Esophagus muscularis mucosa (tissue), 4 donors: ENCODE results near the gene SLC35F3. TPM values are rescaled to one million over a fixed set of nuclear protein-coding genes. Genes with fewer than 3 reads are reported as not detected.
"Not testable (repeated sequence)": the region's sequence is repeated elsewhere in the genome, so short reads cannot be mapped to it uniquely, and the experiment has no call there.

Experiments used
- DNase-seq: peaks from one replicate; pipeline ENCODE4 v3.0.0-alpha.2; 2017; ENCODE audit errors: extremely low spot score
- H3K27ac ChIP-seq, 4 donors: fragments of 200-600 bp; sonication (generic); replicated peaks in 1 of 4; 1 replicate in 3 of 4; 2 replicates in 1 of 4; pipeline ENCODE4 v1.5.1; 2016 to 2019; ENCODE audit warnings: mild to moderate bottlenecking in 1 of 4
- H3K27me3 ChIP-seq, 4 donors: fragments of 200-600 bp; sonication (generic); one replicate each; pipeline versions ENCODE4 v1.5.1 to v1.6.0; 2016 to 2019
- H3K36me3 ChIP-seq, 4 donors: fragments of 200-600 bp; sonication (generic); one replicate each; pipeline ENCODE4 v1.5.1; 2016 to 2019
- H3K4me1 ChIP-seq, 4 donors: fragments of 200-600 bp; sonication (generic); one replicate each; pipeline ENCODE4 v1.5.1; 2016 to 2019
- H3K4me3 ChIP-seq, 4 donors: fragments of 200-600 bp; sonication (generic); 1 replicate in 2 of 4; 2 replicates in 2 of 4; pipeline ENCODE4 v1.5.1; 2016 to 2019; ENCODE audit warnings: mild to moderate bottlenecking in 4 of 4, moderate library complexity in 1 of 4
- H3K9me3 ChIP-seq, 4 donors: fragments of 200-600 bp; sonication (generic); 1 replicate in 3 of 4; 2 replicates in 1 of 4; pipeline ENCODE4 v1.5.1; 2016 to 2019
- EP300 ChIP-seq: sonication (generic); formaldehyde crosslinking; IDR thresholded peaks from one replicate; pipeline ENCODE4 v1.6.1; 2017; ENCODE audit warnings: antibody characterized with exemption
- POLR2A ChIP-seq: fragments of 450-650 bp; IDR thresholded peaks from one replicate; pipeline ENCODE4 v1.6.1; 2017; ENCODE audit warnings: antibody characterized with exemption, moderate library complexity, mild to moderate bottlenecking, low read depth
- POLR2AphosphoS5 ChIP-seq, 2 donors: sonication (generic); formaldehyde crosslinking; IDR thresholded peaks; one replicate each; pipeline ENCODE4 v1.6.1; 2017; ENCODE audit warnings: antibody characterized with exemption in 2 of 2
- WGBS: methylation state at CpG from one replicate; pipeline ENCODE4 v1.1.5; 2018; 5-methylcytosine and 5-hydroxymethylcytosine counted together
- intact Hi-C: fragments of 100-400 bp; cut with DNase I; formaldehyde crosslinking; loops from one replicate; pipeline ENCODE4 v1.15.1; 2023
- total RNA-seq, 4 donors: library from RNA; depleted of rRNA; stranded (reverse); fragments of >200 nt; gene quantifications; one replicate each; pipeline versions ENCODE4 v1.1.0 to v1.2.1, GENCODE V29; 2016
- TF ChIP-seq, protein P1 (sequence below), 3 experiments: fragments of 200-600 bp in 2 of 3; fragments of 450-650 bp in 1 of 3; sonication (generic) in 2 of 3; IDR thresholded peaks; one replicate each; pipeline ENCODE4 v1.5.1; 2017 to 2019; ENCODE audit warnings: antibody characterized with exemption in 3 of 3, mild to moderate bottlenecking in 2 of 3, moderate library complexity in 1 of 3

The SLC35F3 gene
- total RNA-seq, 4 donors from 2014 or later, result 0.34 TPM; not detected in 3

DNA sequence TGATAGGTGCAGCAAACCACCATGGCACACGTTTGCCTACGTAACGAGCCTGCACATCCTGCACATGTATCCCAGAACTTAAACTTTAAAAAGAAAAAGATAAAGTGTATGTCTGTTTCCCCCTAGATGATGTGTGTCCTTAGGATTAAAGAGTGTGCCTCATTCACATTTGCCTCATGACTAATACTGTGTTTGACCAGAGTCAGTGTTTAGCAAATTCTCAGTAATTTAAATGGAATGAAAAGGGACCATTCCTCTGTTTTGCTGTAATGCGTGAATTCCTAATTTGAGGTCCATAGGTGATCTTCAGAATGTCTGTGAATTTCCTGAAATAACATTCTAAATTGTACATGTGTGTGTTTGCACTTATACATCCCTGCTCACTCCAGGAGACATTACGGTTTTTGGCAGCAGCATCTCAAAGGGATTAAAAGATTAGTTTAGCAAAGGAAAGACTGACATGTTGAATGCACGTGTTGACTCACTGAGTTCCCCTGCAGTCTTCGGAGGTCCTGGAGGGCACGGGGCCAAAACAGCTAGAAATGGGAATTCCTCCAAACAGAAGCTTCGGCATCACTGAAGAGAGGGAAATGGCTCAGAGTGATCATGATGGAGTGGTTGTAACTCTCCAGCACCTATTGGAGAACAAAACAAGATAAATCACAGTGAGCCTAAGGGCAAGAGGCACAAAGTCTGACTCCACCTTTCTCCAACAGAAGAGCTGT is 19.1 kb upstream of the SLC35F3 start:
- no peak for TF ChIP-seq EP300
- H3K27ac ChIP-seq, result no peak overlapping the region
- H3K27me3 ChIP-seq, result peaks cover 0 to 14% (median 0%) of the 10 kb centered on the region in 4 donors
- H3K4me1 ChIP-seq, result no peaks in the 10 kb centered on the region
- no peak for DNase-seq
- H3K9me3 ChIP-seq, result peaks cover 0 to 11% (median 5%) of the 10 kb centered on the region in 4 donors
- no peak overlapping the region for H3K4me3 ChIP-seq
- no peaks in the 10 kb centered on the region for H3K36me3 ChIP-seq
- 46% methylated on average over 9 of the region's 9 CpGs for WGBS
- intact Hi-C loops, result no loop called here

DNA sequence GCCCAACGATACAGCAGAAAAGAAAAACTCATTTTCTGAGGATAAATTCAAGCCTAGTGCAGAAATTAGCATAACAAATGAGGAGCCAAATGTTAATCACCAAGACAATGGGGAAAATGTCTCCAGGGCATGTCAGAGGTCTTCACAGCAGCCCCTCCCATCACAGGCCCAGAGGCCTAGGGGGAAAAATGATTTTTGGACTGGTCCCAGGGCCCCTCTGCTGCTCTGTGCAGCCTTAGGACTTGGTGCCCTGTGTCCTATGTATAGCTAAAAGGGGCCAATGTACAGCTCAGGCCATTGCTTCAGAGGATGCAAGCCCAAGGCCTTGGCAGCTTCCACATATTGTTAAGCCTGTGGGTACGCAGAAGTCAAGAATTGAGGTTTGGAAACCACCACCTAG is 13.3 kb upstream of the SLC35F3 start:
- intact Hi-C loops, DNase-seq, H3K27me3 ChIP-seq, H3K4me3 ChIP-seq, H3K4me1 ChIP-seq, H3K36me3 ChIP-seq, H3K27ac ChIP-seq: not testable (repeated sequence)
- H3K9me3 ChIP-seq, result peaks cover 0 to 12% (median 3%) of the 10 kb centered on the region in 4 donors
- WGBS, result 77% methylated on average over 2 of the region's 2 CpGs

DNA sequence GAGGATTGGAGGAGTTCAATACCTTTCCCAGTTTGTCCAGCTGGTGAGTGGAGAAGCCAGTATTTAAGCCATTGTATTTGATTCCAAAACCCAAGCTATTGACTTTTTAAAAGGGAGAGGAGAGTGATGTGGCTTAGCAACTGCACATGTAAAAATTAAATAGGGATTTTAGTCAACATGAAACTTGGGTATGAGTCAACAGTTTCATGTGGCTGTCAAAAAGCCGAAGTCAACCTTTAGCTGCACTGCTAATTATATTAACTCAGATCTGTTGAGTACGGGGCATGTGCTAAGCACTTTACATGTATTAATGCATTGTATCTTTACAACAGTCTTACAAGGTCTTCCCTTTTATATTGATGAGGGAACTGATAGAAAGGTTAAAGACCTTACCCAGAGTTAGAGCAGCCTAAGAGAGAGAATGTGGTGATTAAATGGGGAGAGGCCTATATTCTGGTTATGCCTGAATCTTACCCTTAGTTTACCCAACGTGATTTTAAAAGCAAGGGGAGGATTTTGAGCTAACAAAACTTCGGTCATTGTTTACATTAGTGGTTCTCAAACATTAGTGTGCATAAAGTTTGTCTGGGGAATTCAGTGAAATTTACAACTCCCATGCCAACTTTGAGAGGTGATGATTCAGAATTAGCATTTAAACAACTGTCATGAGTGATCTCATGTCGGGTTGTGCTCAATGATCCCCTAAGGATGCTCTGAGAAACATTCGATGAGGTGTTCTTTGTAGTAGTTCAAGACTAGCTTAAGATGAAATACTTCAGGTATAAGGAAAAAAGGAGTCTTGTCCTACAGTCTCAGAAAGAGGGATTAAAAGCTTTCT is 6.9 kb upstream of the SLC35F3 start:
- Histone ChIP-seq H3K27me3 (no peaks in the 10 kb centered on the region), H3K4me1 (no peaks in the 10 kb centered on the region), H3K9me3 (peaks cover 0 to 14% (median 5%) of the 10 kb centered on the region in 4 donors), H3K27ac (no peak overlapping the region), H3K36me3 (no peaks in the 10 kb centered on the region), H3K4me3 (no peak overlapping the region)
- intact Hi-C loops, result no loop called here
- DNase-seq, result no peak
- WGBS, result 72% methylated on average over 6 of the region's 6 CpGs
- no peak for TF ChIP-seq POLR2A
- TF ChIP-seq POLR2AphosphoS5 (IDR thresholded peaks at IDR 0.05), result no peak
- TF ChIP-seq, protein P1, sequence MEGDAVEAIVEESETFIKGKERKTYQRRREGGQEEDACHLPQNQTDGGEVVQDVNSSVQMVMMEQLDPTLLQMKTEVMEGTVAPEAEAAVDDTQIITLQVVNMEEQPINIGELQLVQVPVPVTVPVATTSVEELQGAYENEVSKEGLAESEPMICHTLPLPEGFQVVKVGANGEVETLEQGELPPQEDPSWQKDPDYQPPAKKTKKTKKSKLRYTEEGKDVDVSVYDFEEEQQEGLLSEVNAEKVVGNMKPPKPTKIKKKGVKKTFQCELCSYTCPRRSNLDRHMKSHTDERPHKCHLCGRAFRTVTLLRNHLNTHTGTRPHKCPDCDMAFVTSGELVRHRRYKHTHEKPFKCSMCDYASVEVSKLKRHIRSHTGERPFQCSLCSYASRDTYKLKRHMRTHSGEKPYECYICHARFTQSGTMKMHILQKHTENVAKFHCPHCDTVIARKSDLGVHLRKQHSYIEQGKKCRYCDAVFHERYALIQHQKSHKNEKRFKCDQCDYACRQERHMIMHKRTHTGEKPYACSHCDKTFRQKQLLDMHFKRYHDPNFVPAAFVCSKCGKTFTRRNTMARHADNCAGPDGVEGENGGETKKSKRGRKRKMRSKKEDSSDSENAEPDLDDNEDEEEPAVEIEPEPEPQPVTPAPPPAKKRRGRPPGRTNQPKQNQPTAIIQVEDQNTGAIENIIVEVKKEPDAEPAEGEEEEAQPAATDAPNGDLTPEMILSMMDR (IDR thresholded peaks at IDR 0.05), result no peak
- no peak for TF ChIP-seq EP300

DNA sequence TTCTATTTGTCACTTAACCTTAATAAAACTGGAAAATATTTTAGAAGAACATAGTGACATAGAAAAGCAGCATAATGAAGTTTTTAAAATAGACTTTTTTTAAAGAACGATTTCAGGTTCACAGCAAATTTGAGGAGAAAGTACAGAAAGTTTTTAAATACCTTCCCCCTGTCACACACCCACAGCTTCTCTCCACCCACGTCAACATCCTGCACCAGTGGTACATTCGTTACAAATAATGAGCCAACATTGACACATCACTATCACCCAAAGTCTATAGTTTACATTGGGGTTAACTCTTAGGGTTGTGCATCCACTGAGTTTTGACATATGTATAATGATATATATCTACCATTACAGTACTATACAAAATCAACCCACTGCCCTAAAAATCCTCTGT is 3.0 kb upstream of the SLC35F3 start:
- peaks cover 0 to 26% (median 13%) of the 10 kb centered on the region in 4 donors for H3K27me3 ChIP-seq
- intact Hi-C loops, result no loop called here
- 60% methylated on average over 3 of the region's 3 CpGs for WGBS

DNA sequence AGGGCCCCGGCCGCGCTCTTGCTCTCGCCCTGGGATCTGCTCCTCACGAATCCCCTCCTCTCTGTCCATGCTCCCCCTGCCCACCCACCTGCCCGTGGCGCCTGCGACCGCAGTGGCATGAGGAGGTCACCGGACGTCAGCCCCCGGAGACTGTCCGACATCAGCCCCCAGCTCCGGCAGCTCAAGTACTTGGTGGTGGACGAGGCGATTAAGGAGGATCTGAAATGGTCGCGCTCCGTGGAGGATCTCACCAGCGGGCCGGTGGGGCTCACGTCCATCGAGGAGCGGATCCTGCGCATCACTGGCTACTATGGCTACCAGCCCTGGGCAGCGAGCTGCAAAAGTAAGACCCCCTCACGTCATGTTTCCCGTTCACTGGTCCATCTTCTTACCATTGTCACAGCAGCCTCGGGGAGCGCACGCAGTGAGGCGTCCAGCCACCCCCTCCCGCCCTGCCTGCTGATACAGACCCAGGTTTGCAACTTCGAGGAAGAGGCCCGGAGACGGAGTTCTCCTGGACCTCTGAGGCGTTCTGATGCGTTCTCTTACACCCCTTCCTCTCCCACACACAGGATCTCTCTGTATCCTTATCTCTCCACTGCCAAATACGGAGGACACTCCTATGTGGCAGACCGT is 1.1 kb downstream of the SLC35F3 start:
- Histone ChIP-seq H3K9me3 (peaks cover 0 to 2% (median 0%) of the 10 kb centered on the region in 4 donors), H3K4me3 (no peak overlapping the region), H3K4me1 (peaks cover 0 to 11% (median 5%) of the 10 kb centered on the region in 4 donors), H3K36me3 (no peaks in the 10 kb centered on the region), H3K27me3 (peaks cover 0 to 51% (median 13%) of the 10 kb centered on the region in 4 donors), H3K27ac (no peak overlapping the region)
- intact Hi-C loops, result no loop called here
- TF ChIP-seq POLR2A, result no peak
- TF ChIP-seq POLR2AphosphoS5 (IDR thresholded peaks at IDR 0.05), result no peak
- TF ChIP-seq, protein P1 (IDR thresholded peaks at IDR 0.05), result no peak
- TF ChIP-seq EP300, result no peak
- WGBS, result 19% methylated on average over 19 of the region's 40 CpGs
- DNase-seq, result no peak

More for the DNA sequence above, 3.0 kb upstream of the SLC35F3 start:
- no peak for TF ChIP-seq POLR2AphosphoS5 (IDR thresholded peaks at IDR 0.05)
- no peak for TF ChIP-seq POLR2A
- no peak for TF ChIP-seq EP300
- TF ChIP-seq, protein P1 (IDR thresholded peaks at IDR 0.05), result no peak
- no peak for DNase-seq
- Histone ChIP-seq H3K36me3 (no peaks in the 10 kb centered on the region), H3K9me3 (peaks cover 0 to 10% (median 4%) of the 10 kb centered on the region in 4 donors), H3K4me1 (peaks cover 0 to 11% (median 5%) of the 10 kb centered on the region in 4 donors), H3K4me3 (no peak overlapping the region), H3K27ac (no peak overlapping the region)
